Fibroblast of mammary gland (primary cell): ENCODE data around the gene USP3.

Experiments used
- DNase-seq: peaks from one replicate; pipeline ENCODE4 v3.0.0-alpha.2; 2010; ENCODE audit warnings: low read depth
- H3K4me3 ChIP-seq: 2 replicates; pipeline ENCODE4 v1.5.1; 2011; ENCODE audit warnings: low read depth, mild to moderate bottlenecking, low read length, moderate library complexity; ENCODE audit not compliant: control insufficient read depth
- CTCF ChIP-seq: conservative IDR thresholded peaks from 2 replicates; pipeline ENCODE4 v1.5.1; 2011; ENCODE audit warnings: low read depth, low read length, inconsistent platforms; ENCODE audit not compliant: control insufficient read depth, insufficient read depth

The USP3 gene

GRCh38 chr15:63466378-63467192, 37.8 kb upstream of the USP3 start:
- peak; percentile 77 for DNase-seq
- peak; percentile 73 for TF ChIP-seq CTCF
- no peak overlapping the region for H3K4me3 ChIP-seq

GRCh38 chr15:63469190-63469589, 35.2 kb upstream of the USP3 start:
- TF ChIP-seq CTCF: no peak
- H3K4me3 ChIP-seq: no peak overlapping the region
- no peak for DNase-seq

- TF ChIP-seq CTCF: no peak
- DNase-seq: no peak
- no peak overlapping the region for H3K4me3 ChIP-seq
These were observed 34.4 kb upstream of the USP3 start for GRCh38 chr15:63469984-63470383.

- H3K4me3 ChIP-seq: no peak overlapping the region
- DNase-seq: no peak
- TF ChIP-seq CTCF: no peak
These were observed 31.2 kb upstream of the USP3 start for GRCh38 chr15:63473007-63473748.

- no peak for DNase-seq
- no peak for TF ChIP-seq CTCF
- no peak overlapping the region for H3K4me3 ChIP-seq
These were observed 30.7 kb upstream of the USP3 start for GRCh38 chr15:63473749-63473998.

GRCh38 chr15:63473999-63474809, 30.2 kb upstream of the USP3 start:
- peak; percentile 88 for DNase-seq
- H3K4me3 ChIP-seq: no peak overlapping the region

More at GRCh38 chr15:63473999-63474809, 30.2 kb upstream of the USP3 start:
- TF ChIP-seq CTCF: no peak
